GM03348 (cell line): ENCODE results near the gene NOL8.

Source experiments
- DNase-seq: peaks from one replicate; pipeline ENCODE4 v3.0.0; 2012; ENCODE audit warnings: low spot score

The NOL8 gene

DNA sequence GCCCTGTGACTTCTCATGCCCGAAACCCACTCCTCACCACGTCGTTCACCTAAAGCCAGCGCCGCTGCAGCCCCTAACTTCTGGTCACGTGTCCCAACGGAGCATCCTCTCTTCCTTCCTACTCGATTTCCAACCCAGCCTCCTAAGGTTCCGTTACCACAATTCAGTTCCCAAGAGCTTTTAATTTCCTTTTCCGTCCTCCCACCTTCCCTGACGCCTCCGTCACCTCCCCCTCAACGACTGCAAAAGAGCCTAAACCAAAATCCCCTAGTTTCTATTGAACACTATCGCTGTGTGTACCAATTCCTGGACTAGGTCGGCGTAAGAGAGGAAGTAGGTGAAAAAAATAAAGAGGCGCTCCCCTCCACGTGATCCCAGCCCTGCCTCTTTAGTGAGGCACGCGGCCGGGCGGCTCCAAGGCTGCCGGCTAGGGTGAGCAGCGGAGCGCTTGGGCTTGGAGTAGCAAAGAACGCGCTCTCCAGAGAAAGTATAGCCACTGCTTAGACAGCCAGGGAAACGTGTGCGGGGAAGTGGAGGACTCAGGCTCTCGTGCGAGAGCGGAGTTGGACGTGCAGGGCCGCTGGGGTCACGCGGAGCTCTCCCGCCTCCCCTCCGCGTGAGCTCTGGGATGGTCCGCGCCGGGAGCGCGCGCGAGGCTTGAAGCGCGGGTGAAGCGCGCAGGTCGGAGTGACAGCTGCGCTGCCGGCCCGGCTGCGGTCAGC, at the start of gene NOL8, which contains the start of gene CENPP:
Gene NOL8, minus strand, starts transcription at position 82 of the 722 bp plus-strand sequence. CDS start 1,189 bp downstream, outside the sequence.
Gene CENPP, plus strand, starts transcription at position 685 of the 722 bp plus-strand sequence.
- DNase-seq, result peak; percentile 95

DNA sequence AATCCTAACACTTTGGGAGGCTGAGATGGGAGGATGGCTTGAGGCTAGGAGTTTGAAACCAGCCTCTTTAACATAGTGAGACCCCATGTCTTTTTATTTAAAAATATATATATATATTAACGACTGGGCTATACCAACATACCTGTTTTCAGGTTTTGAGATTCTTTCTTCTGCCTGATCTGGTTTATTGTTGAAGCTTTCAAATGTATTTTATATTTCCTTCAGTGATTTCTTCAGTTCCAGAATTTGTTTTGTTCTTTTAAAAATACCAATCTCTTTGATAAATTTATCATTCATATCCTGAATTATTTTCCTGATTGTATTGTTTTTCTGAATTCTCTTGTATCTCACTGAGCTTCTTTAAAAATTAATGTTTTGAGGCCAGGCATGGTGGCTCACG, 48.0 kb upstream of the NOL8 start:
- no peak for DNase-seq

DNA sequence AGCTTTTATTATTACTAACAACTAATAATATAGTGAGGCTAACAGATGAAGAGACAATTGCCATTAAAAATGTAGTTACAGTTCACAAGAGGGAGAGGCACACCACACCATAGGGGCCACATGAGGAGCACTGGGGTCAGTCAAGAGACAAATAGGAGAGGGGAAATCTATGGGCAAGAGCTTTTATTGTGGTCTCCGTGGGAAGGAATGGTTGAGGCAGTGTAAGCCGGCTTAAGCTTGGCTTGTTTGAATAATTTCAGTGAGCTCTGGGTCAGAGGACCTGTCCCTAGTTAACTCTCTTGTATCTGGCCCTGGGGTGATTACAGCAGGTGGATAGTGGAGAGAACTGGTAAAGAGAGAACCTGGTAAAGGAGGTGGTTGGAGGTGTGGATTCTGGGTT, 43.9 kb upstream of the NOL8 start:
- DNase-seq, result no peak

DNA sequence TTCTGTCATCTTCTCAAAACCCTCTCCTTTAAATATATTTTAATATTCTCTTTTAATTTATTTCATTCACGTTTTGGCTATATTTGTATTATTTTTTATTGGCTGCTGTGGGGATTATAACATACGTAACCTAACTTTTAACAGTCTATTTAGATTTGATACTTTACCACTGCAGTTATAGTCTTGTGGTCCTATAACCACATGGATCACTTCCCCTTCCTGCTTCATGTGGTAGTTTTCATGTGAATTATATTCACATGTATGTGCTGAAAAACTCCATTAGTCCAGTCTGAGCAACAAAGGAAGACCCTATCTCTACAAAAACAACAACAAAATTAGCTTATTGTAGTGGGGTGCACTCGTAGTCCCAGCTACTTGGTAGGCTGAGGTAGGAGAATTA, 34.9 kb upstream of the NOL8 start:
- no peak for DNase-seq

DNA sequence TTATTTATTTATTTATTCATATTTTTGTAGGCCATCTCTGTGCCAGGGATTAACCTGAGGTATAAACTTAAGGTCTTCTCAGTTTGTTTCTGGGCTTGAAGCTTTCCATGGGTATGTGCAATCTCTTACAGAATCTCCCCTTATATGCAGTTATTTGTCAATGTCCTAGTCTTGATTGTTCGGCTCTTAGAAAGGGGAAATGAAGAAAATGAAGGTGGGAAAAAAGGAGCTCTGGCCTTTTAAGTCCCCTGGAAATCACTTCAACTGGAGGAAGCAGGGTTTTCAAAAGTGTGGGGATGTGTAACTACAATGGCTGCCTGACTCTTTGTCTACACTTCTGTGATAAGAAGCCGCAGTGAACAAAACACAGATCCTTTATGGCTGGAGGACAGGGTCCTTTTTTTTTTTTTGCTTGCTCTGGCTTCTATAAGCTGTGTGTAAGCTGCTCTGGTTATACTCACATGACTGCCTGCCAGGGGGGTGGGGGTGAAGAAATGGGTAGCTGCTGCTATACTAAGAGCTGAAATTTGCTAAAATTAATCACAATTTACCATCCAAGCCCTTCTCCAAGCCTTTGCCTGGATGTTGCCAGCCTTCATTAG, 34.3 kb upstream of the NOL8 start:
- no peak for DNase-seq

DNA sequence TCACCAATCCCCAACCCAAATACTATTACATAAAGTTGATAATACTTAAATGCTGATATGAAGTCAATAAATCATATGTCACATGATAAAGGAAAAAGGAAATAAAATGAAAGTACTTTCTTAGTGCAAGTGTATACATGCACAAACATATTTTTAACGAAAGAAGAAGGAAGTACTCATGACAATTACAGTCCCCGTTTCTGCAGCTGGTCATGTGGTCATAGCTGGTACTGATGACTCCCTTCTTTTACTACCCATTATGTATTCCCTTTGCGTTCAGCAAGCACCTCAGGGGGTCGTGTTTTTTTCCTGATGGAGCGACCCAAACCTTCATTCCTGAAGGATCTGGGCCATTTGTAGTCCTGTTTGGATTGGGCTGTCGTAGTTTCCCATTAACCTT, 27.9 kb upstream of the NOL8 start:
- DNase-seq, result no peak

DNA sequence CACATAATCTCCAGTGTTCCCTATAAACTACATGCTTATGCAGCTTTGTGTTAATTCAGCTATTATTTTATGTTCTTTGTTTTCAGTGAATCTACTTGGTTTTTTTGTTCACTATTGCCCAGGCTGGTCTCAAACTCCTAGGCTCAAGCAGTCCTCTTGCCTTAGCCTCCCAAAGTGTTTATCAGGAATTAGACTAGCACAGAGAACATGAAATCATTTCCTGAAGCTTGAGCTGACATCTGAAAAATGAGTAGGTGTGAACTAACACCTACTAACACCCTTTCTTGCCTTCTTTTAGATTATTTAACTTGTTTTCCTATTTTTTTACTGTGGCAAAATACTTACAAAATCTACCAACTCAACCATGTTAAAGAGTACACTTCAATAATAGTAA, 25.6 kb upstream of the NOL8 start:
- DNase-seq, result no peak

DNA sequence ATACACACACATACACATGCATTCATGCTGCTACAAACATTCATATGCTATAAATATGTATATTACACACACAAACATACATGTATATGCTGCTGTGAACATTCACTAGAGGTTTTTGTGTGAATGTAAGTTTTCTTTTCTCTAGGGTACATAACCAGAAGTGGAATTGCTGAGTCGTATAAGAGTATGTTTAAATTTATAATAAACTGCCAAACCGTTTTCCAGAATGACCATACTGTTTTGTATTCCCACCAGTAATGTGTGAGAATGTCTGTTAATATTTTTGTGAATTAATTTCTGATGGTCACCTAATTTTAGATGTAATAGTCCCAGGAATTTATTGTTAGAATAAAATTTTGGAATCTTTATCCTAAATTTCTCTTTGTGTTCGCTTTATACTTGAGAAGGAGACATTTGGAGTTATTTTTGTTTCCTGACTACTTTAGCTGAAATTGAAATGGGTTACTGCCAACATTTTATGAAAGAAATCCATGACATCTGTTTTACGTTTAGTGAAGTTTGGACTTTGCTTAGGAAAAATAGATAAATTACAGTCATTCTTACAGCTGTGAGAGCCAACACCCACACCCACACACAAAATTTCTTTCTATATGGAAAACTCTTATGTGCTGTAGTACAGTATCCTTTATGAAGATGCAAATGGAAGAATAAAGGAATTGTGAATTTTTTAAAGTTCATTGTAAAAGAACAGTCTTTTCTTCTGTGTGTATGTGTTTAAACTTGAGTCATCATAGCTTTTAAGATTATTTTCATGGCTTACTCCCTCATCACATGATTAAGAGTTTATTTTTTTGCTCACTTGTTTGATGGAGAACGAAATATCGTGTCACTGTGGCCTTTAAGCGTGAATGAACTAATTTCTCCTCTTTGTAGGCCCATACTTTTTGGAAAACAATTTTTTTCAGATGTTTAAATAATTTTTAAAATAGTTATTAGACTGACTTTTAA, 24.9 kb upstream of the NOL8 start:
- peak; percentile 63 for DNase-seq

DNA sequence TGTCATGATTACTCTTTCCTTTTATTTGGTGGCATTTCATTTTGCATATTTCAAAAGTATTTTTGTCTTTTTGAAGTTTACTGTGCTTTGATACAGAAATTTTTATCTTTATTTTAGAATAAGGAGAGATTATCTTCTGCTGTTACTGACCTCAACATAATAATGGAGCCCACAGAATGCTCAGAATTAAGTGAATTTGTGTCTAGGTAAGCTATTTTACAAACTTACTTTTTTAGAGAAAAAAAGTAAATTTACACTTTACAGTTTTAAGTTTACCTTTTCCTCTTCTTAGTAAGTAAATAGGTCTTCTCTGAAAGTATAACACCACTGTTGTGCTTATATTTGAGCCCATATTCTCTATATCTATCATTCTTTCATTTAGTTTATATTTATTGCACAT, 20.4 kb upstream of the NOL8 start:
- no peak for DNase-seq

DNA sequence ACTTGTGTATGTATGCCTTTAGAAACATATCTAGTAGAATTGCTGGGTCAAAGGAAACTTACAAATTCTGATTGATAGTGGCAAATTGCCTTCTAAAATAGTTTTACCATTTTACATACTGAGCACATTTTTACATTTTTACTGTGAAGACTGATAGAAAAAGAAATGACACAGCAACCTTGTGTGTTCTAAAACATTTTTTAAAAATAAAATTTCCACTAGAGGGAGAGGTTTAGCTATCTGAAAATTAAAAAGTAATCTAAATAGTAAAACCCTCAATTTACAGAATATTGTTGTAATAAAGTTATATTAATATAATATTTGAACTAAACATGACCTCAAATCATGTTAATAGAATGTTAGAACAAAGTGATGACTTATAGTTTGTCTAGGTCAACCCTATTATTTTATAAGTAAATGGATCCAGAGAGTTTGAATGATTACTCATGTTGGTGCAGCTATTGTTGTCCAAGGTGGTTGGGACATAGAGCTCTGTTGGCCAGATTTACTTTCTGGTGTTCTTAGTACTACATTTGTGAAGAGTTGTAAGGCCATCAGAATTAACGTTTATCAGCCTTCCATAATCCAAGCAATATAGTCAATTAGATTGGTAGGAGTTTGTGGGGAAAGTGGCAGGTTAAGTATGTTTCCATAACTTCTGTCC, 17.8 kb upstream of the NOL8 start:
- DNase-seq, result peak; percentile 49

DNA sequence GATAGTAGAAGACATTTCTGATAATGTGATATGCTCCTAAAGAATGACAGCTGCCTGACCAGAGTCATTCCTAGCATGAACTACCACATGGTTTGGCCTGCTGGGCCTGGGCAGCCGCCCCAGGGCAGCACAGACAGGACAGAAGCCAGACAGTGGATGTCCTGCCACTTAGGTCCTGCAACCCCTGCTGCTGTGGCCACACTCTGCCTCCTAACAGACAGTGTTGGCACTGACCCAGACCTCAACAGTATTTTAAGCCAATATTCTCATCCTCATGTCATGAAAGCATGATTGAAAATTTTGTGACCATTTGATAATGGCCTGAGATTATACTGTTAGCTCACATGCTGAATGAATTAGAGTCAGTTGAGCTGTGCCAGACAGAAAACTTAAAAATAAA, 16.4 kb upstream of the NOL8 start:
- DNase-seq, result no peak

DNA sequence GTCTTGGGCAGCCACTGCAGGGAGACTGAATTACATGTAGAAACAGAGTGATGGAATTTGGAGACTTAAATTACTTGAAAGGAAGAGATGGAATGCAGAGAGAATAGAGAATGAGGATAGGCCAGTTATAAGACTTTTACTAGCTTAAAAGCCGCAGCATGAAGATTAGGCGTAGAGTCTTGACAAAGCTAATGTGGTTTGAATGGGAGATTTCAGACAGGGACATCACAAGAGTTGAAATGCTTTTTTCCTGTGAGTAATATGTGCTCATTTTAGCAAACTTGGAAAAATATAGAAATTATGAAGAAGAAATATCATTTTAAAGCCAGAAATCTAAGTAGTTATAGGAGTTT, 8.1 kb upstream of the NOL8 start:
- no peak for DNase-seq

DNA sequence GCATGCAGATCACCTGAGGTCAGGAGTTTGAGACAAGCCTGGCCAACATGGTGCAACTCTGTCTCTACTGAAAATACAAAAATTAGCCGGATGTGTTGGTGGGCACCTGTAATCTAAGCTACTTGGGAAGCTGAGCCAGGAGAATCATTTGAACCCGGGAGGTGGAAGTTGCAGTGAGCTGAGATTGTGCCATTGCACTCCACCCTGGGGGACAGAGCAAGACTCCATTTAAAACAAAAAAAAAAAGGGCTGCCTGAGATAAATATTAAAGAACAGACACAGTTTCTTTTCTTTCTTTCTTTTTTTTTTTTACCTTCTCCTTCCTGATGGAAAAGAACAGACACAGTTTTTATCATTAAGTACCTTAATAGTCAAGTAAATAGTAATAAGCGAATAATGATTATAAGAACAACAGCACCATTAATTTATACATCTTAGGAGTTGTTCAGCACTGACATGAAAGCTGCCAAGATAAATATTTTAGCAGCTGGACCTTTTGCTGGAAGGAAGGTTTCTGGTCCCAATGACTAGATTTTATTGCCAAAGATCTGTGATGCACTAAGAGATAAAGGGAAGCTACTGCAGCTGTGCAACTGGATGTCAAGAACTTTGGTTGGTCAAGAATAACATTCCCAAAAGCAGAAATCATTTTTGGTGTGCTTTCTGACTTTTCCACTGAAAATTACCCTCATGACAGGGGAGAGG, 7.6 kb upstream of the NOL8 start:
- no peak for DNase-seq

DNA sequence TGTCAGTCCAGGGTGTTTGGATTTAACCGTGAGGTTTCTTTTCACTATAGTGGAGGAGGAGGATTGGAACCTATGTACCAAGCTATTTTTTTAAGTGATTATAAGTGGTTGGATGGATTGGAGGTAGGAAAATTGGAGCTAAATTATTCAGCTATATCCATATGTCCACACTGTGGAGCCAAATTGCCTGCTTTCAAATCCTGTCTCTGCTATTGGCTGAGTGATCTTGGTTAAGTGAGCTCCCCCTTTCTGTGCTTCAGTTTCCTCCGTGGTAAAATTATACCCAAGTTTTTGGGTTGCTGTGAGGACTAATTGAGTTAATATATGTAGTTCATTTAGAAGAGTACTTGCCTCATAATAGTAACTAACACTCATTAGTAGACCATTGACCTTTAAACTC, 3.1 kb upstream of the NOL8 start:
- DNase-seq, result peak; percentile 55

DNA sequence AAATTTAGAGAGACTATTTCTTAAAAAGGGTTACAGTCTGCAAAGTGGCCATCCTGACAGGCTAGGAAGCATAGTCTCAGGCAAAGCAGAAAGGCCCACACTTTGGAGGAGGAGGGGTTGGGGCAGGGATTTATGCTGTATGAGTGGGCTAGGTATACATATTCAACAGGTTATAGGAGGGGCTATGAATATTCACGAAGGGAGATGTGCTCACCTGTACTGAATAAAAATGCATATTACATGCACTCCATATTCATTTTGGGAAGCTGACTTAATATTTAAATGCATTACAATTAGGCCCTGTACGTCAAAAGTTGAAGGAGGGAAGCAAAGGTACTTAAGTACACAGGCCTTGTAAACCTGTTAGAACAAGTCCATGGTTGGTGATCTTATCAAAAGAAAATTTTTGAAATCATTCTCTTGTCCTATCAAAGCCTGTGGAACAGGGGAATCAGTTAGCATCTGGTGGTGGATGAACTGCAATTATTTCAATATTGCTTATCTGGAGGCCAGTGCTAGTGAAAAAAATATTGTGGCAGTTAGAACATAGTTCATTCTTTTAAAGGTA, 2.2 kb upstream of the NOL8 start:
- DNase-seq, result no peak

DNA sequence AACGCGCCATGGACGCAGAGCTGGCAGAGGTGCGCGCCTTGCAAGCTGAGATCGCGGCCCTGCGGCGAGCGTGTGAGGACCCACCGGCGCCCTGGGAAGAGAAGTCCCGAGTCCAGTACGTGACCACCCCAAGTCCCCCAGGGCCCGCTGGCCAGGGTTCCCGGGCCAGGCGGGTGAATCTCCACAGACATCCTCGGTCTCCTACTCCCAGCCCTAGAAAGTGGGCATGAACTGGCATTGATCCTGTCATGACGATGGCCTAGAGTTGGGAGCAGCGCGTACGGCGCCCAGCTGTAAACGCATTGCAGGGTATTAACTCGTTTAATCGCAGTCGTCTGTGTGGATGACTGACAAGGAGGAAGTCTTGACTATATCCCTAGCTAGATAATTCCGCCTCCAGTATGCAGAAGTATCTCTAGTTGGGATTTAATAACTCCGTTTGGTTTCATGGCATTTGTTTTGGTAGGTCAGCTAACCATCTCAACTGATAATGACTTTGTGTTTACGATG, 896 bp upstream of the NOL8 start:
- DNase-seq, result no peak

DNA sequence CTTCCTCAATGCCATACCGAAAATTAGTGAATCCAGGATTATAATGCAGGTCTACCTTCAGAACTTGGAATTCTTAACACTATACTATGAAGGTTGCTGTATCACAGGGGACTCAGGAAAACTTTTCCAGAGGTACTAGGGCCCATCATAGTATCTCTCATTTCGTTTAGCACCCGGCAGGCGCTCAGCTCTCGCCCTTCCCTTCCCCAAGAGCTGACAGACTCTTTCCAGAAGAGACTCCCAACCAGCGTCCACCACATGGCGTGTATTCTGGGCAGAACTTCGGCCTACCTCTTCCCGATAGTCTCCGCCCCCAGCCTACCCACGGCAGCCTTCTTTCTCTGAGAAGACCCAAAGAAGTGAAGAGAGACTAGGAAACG, 271 bp downstream of the NOL8 start:
- no peak for DNase-seq

DNA sequence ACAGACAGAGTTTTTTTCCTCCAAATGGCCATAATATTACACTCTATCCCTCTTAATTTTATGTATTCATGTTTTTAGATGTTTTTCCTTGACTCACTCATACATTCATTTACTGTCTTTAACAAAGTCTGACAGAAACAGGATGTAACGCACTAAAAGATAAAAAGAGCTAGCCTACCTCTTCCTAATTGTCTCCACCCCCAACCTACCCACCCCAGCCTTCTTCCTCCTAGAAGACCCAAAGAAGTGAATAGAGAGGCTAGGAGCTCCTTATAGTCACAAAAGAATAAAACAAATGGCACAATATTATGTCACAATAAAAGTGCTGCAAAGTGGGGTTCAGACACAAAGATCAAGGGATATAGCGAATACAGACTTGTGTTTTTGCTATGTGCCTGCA, 719 bp downstream of the NOL8 start:
- DNase-seq, result no peak

DNA sequence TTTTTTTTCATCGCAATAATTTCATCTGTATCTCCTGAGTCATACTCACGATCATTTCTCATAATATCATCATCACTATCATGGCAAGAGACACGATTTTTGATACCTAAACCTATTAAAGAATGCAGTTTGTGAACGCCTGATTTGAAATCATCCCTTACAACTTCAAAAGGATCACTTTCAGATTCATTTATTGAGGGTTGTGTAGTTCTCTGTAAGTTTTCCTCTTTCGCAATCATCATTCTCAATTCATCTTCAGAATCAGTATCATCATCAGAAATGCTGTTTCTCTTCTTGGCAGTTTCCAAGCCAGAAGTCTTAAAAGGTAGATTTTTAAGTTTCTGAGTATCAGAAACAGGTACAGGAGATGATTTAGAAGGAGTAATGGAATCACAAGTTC, 9.7 kb downstream of the NOL8 start:
- no peak for DNase-seq

DNA sequence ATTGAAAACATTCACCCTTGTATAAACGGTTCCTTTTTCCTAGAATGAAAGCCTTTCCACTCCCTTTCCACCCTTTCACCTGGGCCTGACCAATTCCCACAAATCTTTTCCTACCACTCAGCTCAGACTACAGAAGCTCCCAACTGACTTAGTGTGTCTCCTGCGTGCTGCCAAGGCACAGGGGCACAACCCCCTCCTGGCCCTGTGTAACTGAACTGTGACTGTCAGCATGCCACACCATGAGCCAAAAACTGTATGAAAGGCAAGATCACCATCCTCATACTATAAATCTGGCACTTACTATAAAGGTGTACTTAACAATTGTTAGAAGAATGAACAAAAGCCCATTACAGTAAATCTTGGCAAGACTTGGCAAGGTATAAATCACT, 11.5 kb downstream of the NOL8 start:
- DNase-seq, result no peak
